Panc1 (cell line): ENCODE measurements around the gene TBC1D7. TPM values are rescaled to one million over a fixed set of nuclear protein-coding genes. Genes with fewer than 3 reads are reported as not detected.

Experiments used
- ATAC-seq: fragments of 200-7000 bp; cut with Tn5 transposase; 2 replicates; pipeline ENCODE4 v1.9.1; 2020; ENCODE audit warnings: mild to moderate bottlenecking, moderate library complexity
- BruUV-seq: library from RNA; stranded (reverse); fragments of 400-500 nt; replicated peaks from 2 replicates; lab custom pipeline; 2021; lab: Mats Ljungman, UMichigan
- CTCF ChIA-PET: fragments of 300-600 bp; sonication (Branson Sonifier 250); formaldehyde crosslinking; loops from one replicate; lab custom pipeline; 2022; ENCODE audit warnings: antibody characterized with exemption; lab: Charles Lee
- POLR2A ChIA-PET: fragments of 300-600 bp; sonication (Branson Sonifier 250); formaldehyde crosslinking; loops from one replicate; lab custom pipeline; 2022; ENCODE audit warnings: antibody characterized with exemption; lab: Charles Lee
- DNase-seq: peaks from one replicate; pipeline ENCODE4 v3.0.0-alpha.2; 2010; ENCODE audit warnings: low read depth, low spot score
- H3K27ac ChIP-seq: 2 replicates; pipeline ENCODE4 v1.5.1; 2011; ENCODE audit warnings: mild to moderate bottlenecking, low read length, inconsistent platforms
- H3K27me3 ChIP-seq: fragments of 200-500 bp; sonication (Bioruptor generic); 2 replicates; pipeline ENCODE4 v1.6.0; 2014; ENCODE audit warnings: low read length, inconsistent platforms; ENCODE audit not compliant: control insufficient read depth, insufficient read depth
- H3K36me3 ChIP-seq: fragments of 200-500 bp; sonication (Bioruptor generic); 2 replicates; pipeline ENCODE4 v1.5.1; 2014; ENCODE audit warnings: inconsistent platforms, mild to moderate bottlenecking, low read length, moderate library complexity; ENCODE audit not compliant: control insufficient read depth, insufficient read depth
- H3K4me1 ChIP-seq: 2 replicates; pipeline ENCODE4 v1.5.1; 2011; ENCODE audit warnings: inconsistent platforms, mild to moderate bottlenecking, low read length, moderate library complexity; ENCODE audit not compliant: control insufficient read depth, insufficient read depth
- H3K4me3 ChIP-seq, 2 experiments: 2 replicates each; pipeline ENCODE4 v1.5.1; 2011 to 2012; ENCODE audit warnings: low read depth in 2 of 2, low read length in 2 of 2, mild to moderate bottlenecking in 2 of 2, inconsistent platforms in 1 of 2, moderate library complexity in 1 of 2
- H3K9me3 ChIP-seq: fragments of 200-500 bp; sonication (Bioruptor generic); 2 replicates; pipeline ENCODE4 v1.5.1; 2014; ENCODE audit warnings: low read depth, mild to moderate bottlenecking, inconsistent platforms, low read length, moderate library complexity; ENCODE audit not compliant: control insufficient read depth, insufficient read depth
- CTCF ChIP-seq: fragments of 450-650 bp; IDR thresholded peaks from 2 replicates; pipeline ENCODE4 v1.5.1; 2017; ENCODE audit warnings: mild to moderate bottlenecking
- POLR2AphosphoS5 ChIP-seq: IDR thresholded peaks from 2 replicates; pipeline ENCODE4 v1.6.1; 2012; ENCODE audit warnings: mild to moderate bottlenecking, low read depth, low read length, moderate library complexity
- REST ChIP-seq, 2 experiments: IDR thresholded peaks; 2 replicates each; pipeline ENCODE4 v1.6.1; 2011 to 2012; ENCODE audit warnings: low read depth in 2 of 2, control low read depth in 1 of 2, low read length in 1 of 2, mild to moderate bottlenecking in 1 of 2, moderate library complexity in 1 of 2; ENCODE audit not compliant: insufficient read depth in 1 of 2
- SIN3A ChIP-seq: IDR thresholded peaks from 2 replicates; pipeline ENCODE4 v1.6.1; 2012; ENCODE audit warnings: low read depth, mild to moderate bottlenecking, low read length, moderate library complexity, borderline replicate concordance; ENCODE audit not compliant: insufficient read depth
- TCF7L2 ChIP-seq: IDR thresholded peaks from 2 replicates; pipeline ENCODE4 v1.6.1; 2011; ENCODE audit warnings: mild to moderate bottlenecking, low read depth, low read length, inconsistent platforms
- in situ Hi-C: cut with HindIII; loops from 2 replicates; pipeline ENCODE4 v1.10.0; 2016; ENCODE audit warnings: low sequenced_read_pairs, low pct_unique_long_range_greater_than_20kb
- intact Hi-C: fragments of 100-400 bp; cut with micrococcal nuclease; formaldehyde crosslinking; loops from one replicate; pipeline ENCODE4 v1.10.0; 2022; ENCODE audit not compliant: unreplicated experiment
- total RNA-seq: library from RNA; stranded (reverse); gene quantifications from one replicate; pipeline ENCODE4 v1.2.1, GENCODE V29; 2021; ENCODE audit not compliant: unreplicated experiment

TBC1D7 gene
- total RNA-seq, 1 experiment from 2014 or later: 27.0 TPM

- in situ Hi-C loops: no loop called here
- Histone ChIP-seq H3K36me3 (peaks cover 16% of the 10 kb centered on the region), H3K4me3 (no peak overlapping the region), H3K27ac (no peak overlapping the region), H3K4me1 (no peaks in the 10 kb centered on the region), H3K27me3 (no peaks in the 10 kb centered on the region), H3K9me3 (no peaks in the 10 kb centered on the region)
- ChIA-PET POLR2A (no interaction called here), CTCF (interaction anchor here (0.6 kb wide), 1 partner anchor 50 kb away, joined by 6 read pairs; no protein-coding TSS in a partner anchor)
- no peak for ATAC-seq
- no peak for DNase-seq
- BruUV-seq: no TSS peak
- intact Hi-C loops: no loop called here
- TF ChIP-seq SIN3A (no peak), REST (IDR thresholded peaks at IDR 0.05; ENCODE audit: insufficient read depth in 1 of 2, low read depth in 2 of 2, low read length in 1 of 2) (no peak), TCF7L2 (no peak), POLR2AphosphoS5 (no peak), CTCF (no peak)
Observed at GRCh38 chr6:13307508-13307995, 20.8 kb downstream of the TBC1D7 start.

GRCh38 chr6:13305791-13306190 lies 22.5 kb downstream of the TBC1D7 start:
- H3K27me3 ChIP-seq: no peaks in the 10 kb centered on the region
- no peaks in the 10 kb centered on the region for H3K9me3 ChIP-seq
- CTCF ChIA-PET: no interaction called here
- no TSS peak for BruUV-seq
- H3K27ac ChIP-seq: no peak overlapping the region
- intact Hi-C loops (no loop called here), in situ Hi-C loops (no loop called here)
- H3K36me3 ChIP-seq: peaks cover 16% of the 10 kb centered on the region
- H3K4me1 ChIP-seq: no peaks in the 10 kb centered on the region
- TF ChIP-seq REST (IDR thresholded peaks at IDR 0.05; ENCODE audit: insufficient read depth in 1 of 2, low read depth in 2 of 2, low read length in 1 of 2) (no peak), POLR2AphosphoS5 (no peak), CTCF (no peak), TCF7L2 (no peak), SIN3A (no peak)
- H3K4me3 ChIP-seq: no peak overlapping the region
- ATAC-seq (no peak), DNase-seq (no peak)
- POLR2A ChIA-PET: no interaction called here
